Measurements from ENCODE around the gene URM1. TPM values are rescaled to one million over a fixed set of nuclear protein-coding genes. Genes with fewer than 3 reads are reported as not detected.

Gene URM1
- total RNA-seq, 1 experiment from 2014 or later: 45.4 TPM

GRCh38 chr9:128390150-128390812, 19.1 kb downstream of the URM1 start:
- POLR2A ChIA-PET: no interaction called here

GRCh38 chr9:128390813-128391711, 19.9 kb downstream of the URM1 start:
- intact Hi-C loops (cut with micrococcal nuclease; ENCODE audit: unreplicated experiment): no loop called here
- no peak overlapping the region for H3K4me3 ChIP-seq (ENCODE audit: low read depth in 2 of 2, low read length in 2 of 2)

More at GRCh38 chr9:128390150-128390812, 19.1 kb downstream of the URM1 start:
- Histone ChIP-seq H3K27me3 (ENCODE audit: control insufficient read depth, insufficient read depth, low read length) (no peaks in the 10 kb centered on the region), H3K4me1 (ENCODE audit: control insufficient read depth, insufficient read depth, low read length) (no peaks in the 10 kb centered on the region), H3K36me3 (ENCODE audit: control insufficient read depth, insufficient read depth, low read length) (no peaks in the 10 kb centered on the region), H3K9me3 (ENCODE audit: control insufficient read depth, insufficient read depth, low read depth, low read length) (no peaks in the 10 kb centered on the region), H3K4me3 (ENCODE audit: low read depth in 2 of 2, low read length in 2 of 2) (no peak overlapping the region), H3K27ac (ENCODE audit: low read length) (no peak overlapping the region)
- in situ Hi-C loops (cut with HindIII; ENCODE audit: low pct_unique_long_range_greater_than_20kb, low sequenced_read_pairs): no loop called here
- intact Hi-C loops (cut with micrococcal nuclease; ENCODE audit: unreplicated experiment): no loop called here
- TSS peak; percentile 55 for BruUV-seq (replicated peaks)
- no peak for DNase-seq (ENCODE audit: low read depth, low spot score)
- CTCF ChIA-PET: no interaction called here
- TF ChIP-seq CTCF (IDR thresholded peaks at IDR 0.05) (no peak), POLR2AphosphoS5 (IDR thresholded peaks at IDR 0.05; ENCODE audit: low read depth, low read length) (no peak), SIN3A (IDR thresholded peaks at IDR 0.05; ENCODE audit: borderline replicate concordance, insufficient read depth, low read depth, low read length) (no peak), TCF7L2 (IDR thresholded peaks at IDR 0.05; ENCODE audit: low read depth, low read length) (no peak)
- TF ChIP-seq, protein P1, sequence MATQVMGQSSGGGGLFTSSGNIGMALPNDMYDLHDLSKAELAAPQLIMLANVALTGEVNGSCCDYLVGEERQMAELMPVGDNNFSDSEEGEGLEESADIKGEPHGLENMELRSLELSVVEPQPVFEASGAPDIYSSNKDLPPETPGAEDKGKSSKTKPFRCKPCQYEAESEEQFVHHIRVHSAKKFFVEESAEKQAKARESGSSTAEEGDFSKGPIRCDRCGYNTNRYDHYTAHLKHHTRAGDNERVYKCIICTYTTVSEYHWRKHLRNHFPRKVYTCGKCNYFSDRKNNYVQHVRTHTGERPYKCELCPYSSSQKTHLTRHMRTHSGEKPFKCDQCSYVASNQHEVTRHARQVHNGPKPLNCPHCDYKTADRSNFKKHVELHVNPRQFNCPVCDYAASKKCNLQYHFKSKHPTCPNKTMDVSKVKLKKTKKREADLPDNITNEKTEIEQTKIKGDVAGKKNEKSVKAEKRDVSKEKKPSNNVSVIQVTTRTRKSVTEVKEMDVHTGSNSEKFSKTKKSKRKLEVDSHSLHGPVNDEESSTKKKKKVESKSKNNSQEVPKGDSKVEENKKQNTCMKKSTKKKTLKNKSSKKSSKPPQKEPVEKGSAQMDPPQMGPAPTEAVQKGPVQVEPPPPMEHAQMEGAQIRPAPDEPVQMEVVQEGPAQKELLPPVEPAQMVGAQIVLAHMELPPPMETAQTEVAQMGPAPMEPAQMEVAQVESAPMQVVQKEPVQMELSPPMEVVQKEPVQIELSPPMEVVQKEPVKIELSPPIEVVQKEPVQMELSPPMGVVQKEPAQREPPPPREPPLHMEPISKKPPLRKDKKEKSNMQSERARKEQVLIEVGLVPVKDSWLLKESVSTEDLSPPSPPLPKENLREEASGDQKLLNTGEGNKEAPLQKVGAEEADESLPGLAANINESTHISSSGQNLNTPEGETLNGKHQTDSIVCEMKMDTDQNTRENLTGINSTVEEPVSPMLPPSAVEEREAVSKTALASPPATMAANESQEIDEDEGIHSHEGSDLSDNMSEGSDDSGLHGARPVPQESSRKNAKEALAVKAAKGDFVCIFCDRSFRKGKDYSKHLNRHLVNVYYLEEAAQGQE (IDR thresholded peaks at IDR 0.05; ENCODE audit: insufficient read depth in 1 of 2, low read depth in 2 of 2, low read length in 1 of 2): no peak
- ATAC-seq: no peak

More at GRCh38 chr9:128390813-128391711, 19.9 kb downstream of the URM1 start:
- no TSS peak for BruUV-seq (replicated peaks)
- no peak for TF ChIP-seq CTCF (IDR thresholded peaks at IDR 0.05)
- no peak for TF ChIP-seq SIN3A (IDR thresholded peaks at IDR 0.05; ENCODE audit: borderline replicate concordance, insufficient read depth, low read depth, low read length)
- TF ChIP-seq, protein P1 (IDR thresholded peaks at IDR 0.05; ENCODE audit: insufficient read depth in 1 of 2, low read depth in 2 of 2, low read length in 1 of 2): no peak
- TF ChIP-seq TCF7L2 (IDR thresholded peaks at IDR 0.05; ENCODE audit: low read depth, low read length): no peak
- TF ChIP-seq POLR2AphosphoS5 (IDR thresholded peaks at IDR 0.05; ENCODE audit: low read depth, low read length): no peak
- no peaks in the 10 kb centered on the region for H3K9me3 ChIP-seq (ENCODE audit: control insufficient read depth, insufficient read depth, low read depth, low read length)
- CTCF ChIA-PET: no interaction called here
- H3K27ac ChIP-seq (ENCODE audit: low read length): no peak overlapping the region
- POLR2A ChIA-PET: no interaction called here
- no peaks in the 10 kb centered on the region for H3K4me1 ChIP-seq (ENCODE audit: control insufficient read depth, insufficient read depth, low read length)
- in situ Hi-C loops (cut with HindIII; ENCODE audit: low pct_unique_long_range_greater_than_20kb, low sequenced_read_pairs): no loop called here
- DNase-seq (ENCODE audit: low read depth, low spot score): no peak
- H3K27me3 ChIP-seq (ENCODE audit: control insufficient read depth, insufficient read depth, low read length): no peaks in the 10 kb centered on the region
- ATAC-seq: no peak
- H3K36me3 ChIP-seq (ENCODE audit: control insufficient read depth, insufficient read depth, low read length): no peaks in the 10 kb centered on the region

Data from Panc1 (cell line).